Progenitor cell of endocrine pancreas (in vitro differentiated cells): ENCODE results near the gene LRP4. TPM values are rescaled to one million over a fixed set of nuclear protein-coding genes. Genes with fewer than 3 reads are reported as not detected.

ENCODE experiments used
- DNase-seq: peaks from one replicate; pipeline ENCODE4 v3.0.0; 2021; ENCODE audit warnings: low spot score; ENCODE audit not compliant: unreplicated experiment
- H3K27ac Mint-ChIP-seq: 2 replicates; pipeline ENCODE4 v1.8.0; 2021; ENCODE audit warnings: mild to moderate bottlenecking, moderate library complexity, mixed read lengths
- H3K27me3 Mint-ChIP-seq: 2 replicates; pipeline ENCODE4 v1.8.0; 2021; ENCODE audit warnings: mixed read lengths
- H3K36me3 Mint-ChIP-seq: 2 replicates; pipeline ENCODE4 v1.8.0; 2022; ENCODE audit warnings: mixed read lengths; ENCODE audit not compliant: insufficient read depth
- H3K4me1 Mint-ChIP-seq: 2 replicates; pipeline ENCODE4 v1.8.0; 2021; ENCODE audit warnings: low read depth, mixed read lengths
- H3K4me3 Mint-ChIP-seq: 2 replicates; pipeline ENCODE4 v1.8.0; 2021; ENCODE audit warnings: low read depth, mild to moderate bottlenecking, moderate library complexity, mixed read lengths
- H3K9me3 Mint-ChIP-seq: 2 replicates; pipeline ENCODE4 v1.8.0; 2021; ENCODE audit warnings: low read depth, mixed read lengths
- CTCF ChIP-seq: fragments of 200-600 bp; sonication (generic); IDR thresholded peaks from one replicate; pipeline ENCODE4 v1.5.0; 2021; ENCODE audit warnings: antibody characterized with exemption, mild to moderate bottlenecking; ENCODE audit not compliant: unreplicated experiment
- total RNA-seq: library from RNA; stranded (reverse); gene quantifications from 2 replicates; pipeline ENCODE4 v1.2.1, GENCODE V29; 2021

LRP4 gene
- total RNA-seq, 1 donor from 2014 or later, result 8.7 TPM

- no peak for TF ChIP-seq CTCF
- Mint-ChIP-seq H3K9me3 (peaks cover 16% of the 10 kb centered on the region), H3K27me3 (no peaks in the 10 kb centered on the region), H3K4me1 (no peaks in the 10 kb centered on the region), H3K27ac (no peak overlapping the region), H3K36me3 (peaks cover 43% of the 10 kb centered on the region), H3K4me3 (no peak overlapping the region)
- DNase-seq, result no peak
Observed at GRCh38 chr11:46961041-46961440, 42.7 kb upstream of the LRP4 start.

- TF ChIP-seq CTCF, result no peak
- no peak for DNase-seq
- peaks cover 34% of the 10 kb centered on the region for H3K36me3 Mint-ChIP-seq
Observed at GRCh38 chr11:46958777-46959176, 40.4 kb upstream of the LRP4 start.

GRCh38 chr11:46953093-46953492 lies 34.7 kb upstream of the LRP4 start:
- TF ChIP-seq CTCF, result no peak
- DNase-seq, result no peak
- Mint-ChIP-seq H3K9me3 (no peaks in the 10 kb centered on the region), H3K4me3 (no peak overlapping the region), H3K27me3 (no peaks in the 10 kb centered on the region), H3K27ac (no peak overlapping the region), H3K36me3 (peaks cover 4% of the 10 kb centered on the region), H3K4me1 (peaks cover 12% of the 10 kb centered on the region)

More at GRCh38 chr11:46958777-46959176, 40.4 kb upstream of the LRP4 start:
- no peak overlapping the region for H3K27ac Mint-ChIP-seq
- H3K27me3 Mint-ChIP-seq, result no peaks in the 10 kb centered on the region
- H3K4me3 Mint-ChIP-seq, result no peak overlapping the region
- H3K4me1 Mint-ChIP-seq, result no peaks in the 10 kb centered on the region
- H3K9me3 Mint-ChIP-seq, result peaks cover 9% of the 10 kb centered on the region

- no peak overlapping the region for H3K4me3 Mint-ChIP-seq
- H3K36me3 Mint-ChIP-seq, result peaks cover 1% of the 10 kb centered on the region
- TF ChIP-seq CTCF, result no peak
- H3K27ac Mint-ChIP-seq, result no peak overlapping the region
- no peaks in the 10 kb centered on the region for H3K9me3 Mint-ChIP-seq
- no peak for DNase-seq
- peaks cover 17% of the 10 kb centered on the region for H3K4me1 Mint-ChIP-seq
- no peaks in the 10 kb centered on the region for H3K27me3 Mint-ChIP-seq
Observed at GRCh38 chr11:46952553-46952952, 34.2 kb upstream of the LRP4 start.

GRCh38 chr11:46951864-46952263 lies 33.5 kb upstream of the LRP4 start:
- H3K4me3 Mint-ChIP-seq, result no peak overlapping the region
- no peak for DNase-seq
- TF ChIP-seq CTCF, result no peak
- H3K36me3 Mint-ChIP-seq, result peaks cover 1% of the 10 kb centered on the region
- no peaks in the 10 kb centered on the region for H3K27me3 Mint-ChIP-seq
- H3K4me1 Mint-ChIP-seq, result peaks cover 24% of the 10 kb centered on the region
- H3K9me3 Mint-ChIP-seq, result no peaks in the 10 kb centered on the region
- H3K27ac Mint-ChIP-seq, result no peak overlapping the region
